ENCODE measurements around the gene SHD.
A peak's percentile ranks its signal among the peaks of the same experiment; 100 is the strongest.
"Not testable (repeated sequence)": the region's sequence is repeated elsewhere in the genome, so short reads cannot be mapped to it uniquely, and the experiment has no call there.

The SHD gene

DNA sequence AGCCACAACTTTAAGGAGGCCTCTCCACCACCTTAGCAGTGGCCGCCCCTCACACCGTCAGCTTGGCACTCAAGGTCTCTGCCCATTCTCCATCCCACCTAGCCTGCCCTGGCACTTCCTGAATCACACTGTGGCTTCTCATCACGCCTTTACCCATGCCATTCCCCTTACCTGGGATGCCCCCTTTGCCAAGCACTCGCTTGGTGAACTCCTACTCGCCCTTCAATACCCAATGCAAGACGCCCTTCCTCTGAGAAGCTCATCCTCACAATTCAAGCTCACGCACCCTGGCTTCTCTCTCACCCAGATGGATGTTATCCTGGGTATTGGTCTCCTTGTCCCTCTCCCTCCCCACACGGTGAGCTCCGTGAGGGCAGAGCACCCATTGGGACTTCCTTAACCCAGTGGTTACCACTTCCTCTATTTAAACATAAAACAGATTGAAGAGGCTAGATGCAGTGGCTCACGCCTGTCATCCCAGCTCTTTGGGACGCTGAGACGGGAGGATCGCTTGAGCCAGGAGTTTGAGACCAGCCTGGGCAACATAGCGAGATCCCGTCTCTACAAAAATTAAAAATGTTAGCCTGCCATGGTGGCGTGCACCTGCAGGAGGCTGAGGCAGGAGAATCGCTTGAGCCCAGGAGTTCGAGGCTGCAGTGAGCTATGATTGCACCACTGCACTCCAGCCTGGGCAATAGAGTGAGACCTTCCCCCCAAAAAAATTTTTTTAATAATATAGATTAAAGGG, 12.6 kb upstream of the SHD start:
- DNase-seq (ENCODE audit: insufficient read length, low spot score) (no peak), FAIRE-seq (no peak)

DNA sequence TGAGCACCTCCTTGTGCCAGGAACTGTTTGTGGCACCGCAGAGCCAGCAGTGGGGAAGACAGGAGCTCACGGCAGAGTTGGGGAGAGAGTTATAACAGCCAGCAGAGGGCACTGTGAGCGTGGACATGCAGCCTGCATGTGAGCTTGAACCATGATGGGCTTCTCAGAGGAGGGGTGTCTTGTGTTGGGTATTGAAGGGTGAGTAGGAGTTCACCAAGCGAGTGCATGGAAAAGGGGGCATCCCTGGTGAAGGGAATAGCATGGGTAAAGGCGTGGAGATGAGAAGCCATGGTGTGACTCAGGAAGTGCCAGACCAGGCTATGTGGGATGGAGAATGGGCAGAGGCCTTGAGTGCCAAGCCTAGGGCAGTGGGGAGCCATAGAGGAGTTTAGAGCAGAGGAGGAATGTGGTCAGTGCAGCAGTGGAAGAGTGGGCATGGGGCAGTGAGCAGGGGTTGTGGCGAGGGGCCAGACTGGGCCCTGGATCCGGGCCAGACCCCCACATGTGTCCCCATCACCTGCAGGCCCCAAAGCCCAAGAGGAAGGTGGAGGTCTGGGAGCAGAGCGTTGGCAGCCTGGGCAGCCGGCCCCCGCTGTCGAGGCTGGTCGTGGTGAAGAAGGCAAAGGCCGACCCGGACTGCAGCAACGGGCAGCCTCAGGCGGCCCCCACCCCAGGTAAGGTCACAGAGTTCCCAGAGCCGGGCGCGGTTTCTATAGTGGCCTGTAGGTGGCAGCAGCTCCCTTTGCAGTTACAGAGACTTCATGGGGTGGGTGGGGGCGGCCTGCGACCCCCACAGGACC, 11.8 kb upstream of the SHD start:
- peak; percentile 65 for DNase-seq (ENCODE audit: insufficient read length, low spot score)

DNA sequence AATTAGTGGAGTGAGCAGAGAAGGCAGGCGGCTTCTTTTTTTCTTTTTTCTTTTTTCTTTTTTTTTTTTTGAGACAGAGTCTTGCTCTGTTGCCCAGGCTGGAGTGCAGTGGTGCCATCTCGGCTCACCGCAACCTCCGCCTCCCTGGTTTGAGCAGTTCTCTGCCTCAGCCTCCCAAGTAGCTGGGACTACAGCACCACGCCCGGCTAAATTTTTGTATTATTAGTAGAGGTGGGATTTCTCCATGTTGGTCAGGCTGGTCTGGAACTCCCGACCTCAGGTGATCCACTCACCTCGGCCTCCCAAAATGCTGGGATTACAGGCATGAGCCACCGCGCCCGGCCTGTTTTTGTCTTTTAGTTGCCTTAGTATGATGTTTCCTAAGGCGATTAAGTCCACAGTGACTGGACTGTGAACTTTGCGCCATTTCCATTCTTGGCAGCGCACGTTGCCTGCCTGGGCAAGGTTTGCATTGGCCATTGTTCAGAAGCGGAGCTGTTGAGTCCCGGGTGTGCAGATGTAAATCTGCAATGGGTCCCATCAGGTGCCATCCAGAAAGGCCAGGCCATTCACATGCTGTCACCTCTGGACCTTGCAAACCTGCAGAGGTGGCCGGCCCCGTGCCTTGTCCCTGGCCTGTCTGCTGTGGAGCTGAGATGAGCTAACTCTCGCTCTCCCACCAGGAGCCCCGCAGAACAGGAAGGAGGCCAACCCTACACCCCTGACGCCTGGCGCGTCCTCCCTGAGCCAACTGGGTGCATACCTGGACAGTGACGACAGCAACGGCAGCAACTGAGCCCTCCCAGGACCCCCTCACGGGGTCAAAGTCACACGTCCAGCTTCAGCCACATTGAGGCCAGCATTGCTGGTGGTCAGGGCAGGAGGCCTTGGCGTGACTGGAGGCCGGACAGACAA, 10.9 kb upstream of the SHD start:
- FAIRE-seq (no peak), DNase-seq (ENCODE audit: insufficient read length, low spot score) (no peak)

More for the DNA sequence above, 11.8 kb upstream of the SHD start:
- FAIRE-seq: no peak

DNA sequence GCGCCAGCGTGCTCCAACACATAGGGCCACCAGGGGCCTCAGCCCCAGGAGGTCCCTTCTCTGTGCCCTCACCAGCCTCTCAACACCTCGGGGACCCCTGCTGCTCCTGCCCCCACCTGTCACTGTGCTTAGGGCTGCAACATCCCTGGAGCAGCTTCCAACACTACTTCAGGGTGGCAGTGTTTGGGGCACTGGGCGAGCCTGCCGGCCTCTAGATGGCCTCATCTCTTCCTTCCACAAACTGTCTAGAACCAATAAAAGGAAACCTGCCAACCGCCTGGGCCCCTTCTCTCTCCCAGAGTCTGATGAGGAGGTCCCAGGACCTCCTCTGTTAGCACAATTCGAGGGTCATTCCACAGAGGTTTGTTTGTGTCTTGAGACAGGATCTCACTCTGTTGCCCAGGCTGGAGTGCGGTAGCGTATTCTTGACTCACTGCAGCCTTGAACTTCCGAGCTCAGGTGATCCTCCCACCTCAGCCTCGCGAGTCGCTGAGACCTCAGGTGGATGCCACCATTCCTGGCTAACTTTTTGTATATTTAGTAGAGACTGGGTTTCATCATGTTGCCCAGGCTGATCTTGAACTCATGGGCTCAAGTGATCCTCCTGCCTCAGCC, 10.1 kb upstream of the SHD start:
- DNase-seq (ENCODE audit: insufficient read length, low spot score) (no peak), FAIRE-seq (no peak)

DNA sequence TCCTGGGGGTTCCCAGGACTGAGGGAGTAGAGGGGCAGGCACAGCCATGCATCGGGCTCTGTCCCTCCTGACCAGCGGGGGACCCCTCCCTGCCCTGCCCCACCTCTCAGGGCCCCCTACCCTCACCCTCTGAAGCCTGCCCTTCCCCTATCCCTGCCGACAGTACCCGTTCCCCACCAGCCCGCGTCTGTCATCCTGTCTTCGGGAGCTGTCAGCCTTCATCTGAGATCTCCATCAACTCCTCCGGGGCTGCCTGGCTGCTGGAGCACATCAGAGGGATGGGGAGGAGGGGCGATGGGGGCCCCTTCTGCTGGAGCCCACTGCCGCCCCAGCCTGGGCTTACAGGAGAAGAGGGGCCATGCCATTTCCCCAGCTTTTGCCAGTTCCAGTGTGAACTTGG, 6.2 kb upstream of the SHD start:
- no peak for FAIRE-seq
- no peak for DNase-seq (ENCODE audit: insufficient read length, low spot score)

DNA sequence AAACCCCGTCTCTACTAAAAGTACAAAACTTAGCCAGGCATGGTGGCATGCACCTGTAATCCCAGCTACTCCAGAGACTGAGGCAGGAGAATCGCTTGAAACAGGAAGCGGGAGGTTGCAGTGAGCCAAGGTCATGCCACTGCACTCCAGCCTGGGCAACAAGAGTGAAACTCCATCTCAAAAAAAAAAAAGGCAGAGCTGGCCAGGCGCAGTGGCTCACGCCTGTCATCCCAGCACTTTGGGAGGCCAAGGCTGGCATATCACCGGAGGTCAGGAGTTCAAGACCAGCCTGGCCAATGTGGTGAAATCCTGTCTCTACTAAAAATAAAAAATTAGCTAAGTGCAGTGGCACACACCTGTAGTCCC, 4.8 kb upstream of the SHD start:
- not testable (repeated sequence) for DNase-seq (ENCODE audit: insufficient read length, low spot score); FAIRE-seq

DNA sequence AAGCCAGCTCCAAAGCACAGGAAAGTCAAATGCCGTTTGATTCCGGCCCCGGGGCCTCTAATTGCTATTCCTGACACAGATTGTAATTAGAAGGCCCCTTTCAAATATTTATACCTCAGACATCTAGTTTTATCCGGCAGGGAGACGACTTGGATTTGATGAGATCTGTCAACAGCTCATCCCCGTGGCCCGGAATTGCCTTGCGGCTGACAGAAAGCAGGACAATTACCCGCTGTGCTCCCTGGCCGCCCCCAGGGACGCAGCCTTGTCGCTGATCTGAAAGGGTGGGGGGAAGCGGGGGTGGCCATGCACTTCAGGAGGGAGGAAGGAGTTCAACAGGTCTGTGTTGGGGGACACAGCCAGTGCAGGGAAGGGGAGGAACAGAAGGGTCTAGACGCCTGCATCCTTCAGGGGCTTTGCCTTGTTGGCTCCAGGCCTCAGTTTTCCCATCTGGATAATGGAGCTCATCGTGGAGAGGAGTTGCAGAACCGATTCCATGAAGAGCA, 1.8 kb upstream of the SHD start:
- no peak for FAIRE-seq
- DNase-seq (ENCODE audit: insufficient read length, low spot score): no peak

DNA sequence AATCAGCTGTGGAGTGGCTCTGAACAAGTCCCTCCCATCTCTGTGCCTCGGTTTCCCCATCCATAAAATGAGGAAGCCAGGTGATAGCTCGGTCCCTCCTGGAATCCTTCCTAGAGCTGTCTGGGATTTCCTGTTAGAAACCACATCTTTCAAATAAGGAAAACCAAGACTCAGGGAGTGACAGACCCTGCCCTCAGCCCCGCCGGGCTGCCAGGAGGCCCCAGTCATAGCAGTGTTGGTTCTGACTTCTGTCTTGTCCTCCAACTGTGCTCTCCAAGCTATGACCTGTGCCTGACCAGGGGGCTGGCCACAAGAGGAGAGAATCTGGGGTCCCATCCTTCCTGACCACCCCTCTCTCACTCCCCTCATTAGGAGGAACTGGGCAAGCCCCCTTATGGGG, 1.1 kb upstream of the SHD start:
- no peak for FAIRE-seq
- DNase-seq (ENCODE audit: insufficient read length, low spot score): no peak

DNA sequence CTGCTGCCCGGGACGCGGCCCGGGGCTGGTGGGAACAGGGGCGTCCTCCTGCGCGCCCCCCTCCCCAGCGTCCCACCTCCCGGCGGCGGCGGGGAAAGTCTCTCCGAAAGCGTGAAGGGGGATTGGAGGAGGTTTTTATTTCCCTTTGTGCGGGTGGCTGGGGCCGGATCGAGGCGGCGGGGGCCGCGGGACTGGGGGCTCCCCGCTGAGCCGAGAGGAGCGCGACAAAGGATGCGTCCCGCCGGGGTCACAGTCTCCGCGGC, 132 bp downstream of the SHD start:
- DNase-seq (ENCODE audit: insufficient read length, low spot score) (no peak), FAIRE-seq (no peak)

DNA sequence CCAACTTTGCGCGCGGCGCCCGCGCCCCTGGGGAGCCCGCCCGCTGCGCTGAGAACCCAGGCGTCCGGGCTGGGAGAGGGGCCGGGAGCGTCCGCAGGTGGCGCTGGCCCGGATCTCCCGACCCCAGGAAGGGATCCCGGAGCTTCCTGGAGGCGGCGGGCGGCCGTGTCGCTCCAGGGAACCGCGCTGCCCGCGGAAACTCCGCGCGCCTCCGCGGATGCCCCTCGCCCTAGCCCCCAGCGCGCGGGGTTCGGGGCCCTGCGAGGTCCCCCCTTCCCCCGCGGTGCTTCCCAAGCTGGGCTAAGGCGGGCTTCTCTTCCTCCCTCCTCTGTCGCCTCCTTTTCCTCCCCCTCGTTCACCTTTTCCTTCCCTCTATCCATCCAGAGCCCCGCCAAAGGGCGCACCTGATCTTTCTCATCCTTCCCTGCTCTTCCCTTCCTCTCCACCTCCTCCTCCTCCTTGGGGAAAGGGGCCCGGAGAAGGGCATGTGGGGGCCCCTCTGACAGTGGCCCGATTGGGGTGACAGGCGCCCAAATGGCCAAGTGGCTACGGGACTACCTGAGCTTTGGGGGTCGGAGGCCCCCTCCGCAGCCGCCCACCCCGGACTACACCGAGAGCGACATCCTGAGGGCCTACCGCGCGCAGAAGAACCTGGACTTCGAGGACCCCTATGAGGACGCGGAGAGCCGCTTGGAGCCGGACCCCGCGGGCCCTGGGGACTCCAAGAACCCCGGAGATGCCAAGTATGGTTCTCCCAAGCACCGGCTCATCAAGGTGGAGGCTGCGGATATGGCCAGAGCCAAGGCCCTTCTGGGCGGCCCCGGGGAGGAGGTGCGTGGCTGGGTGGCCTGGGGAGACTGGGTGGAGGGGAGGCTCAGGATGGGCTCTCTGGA, 710 bp downstream of the SHD start:
- FAIRE-seq (no peak), DNase-seq (ENCODE audit: insufficient read length, low spot score) (no peak)

DNA sequence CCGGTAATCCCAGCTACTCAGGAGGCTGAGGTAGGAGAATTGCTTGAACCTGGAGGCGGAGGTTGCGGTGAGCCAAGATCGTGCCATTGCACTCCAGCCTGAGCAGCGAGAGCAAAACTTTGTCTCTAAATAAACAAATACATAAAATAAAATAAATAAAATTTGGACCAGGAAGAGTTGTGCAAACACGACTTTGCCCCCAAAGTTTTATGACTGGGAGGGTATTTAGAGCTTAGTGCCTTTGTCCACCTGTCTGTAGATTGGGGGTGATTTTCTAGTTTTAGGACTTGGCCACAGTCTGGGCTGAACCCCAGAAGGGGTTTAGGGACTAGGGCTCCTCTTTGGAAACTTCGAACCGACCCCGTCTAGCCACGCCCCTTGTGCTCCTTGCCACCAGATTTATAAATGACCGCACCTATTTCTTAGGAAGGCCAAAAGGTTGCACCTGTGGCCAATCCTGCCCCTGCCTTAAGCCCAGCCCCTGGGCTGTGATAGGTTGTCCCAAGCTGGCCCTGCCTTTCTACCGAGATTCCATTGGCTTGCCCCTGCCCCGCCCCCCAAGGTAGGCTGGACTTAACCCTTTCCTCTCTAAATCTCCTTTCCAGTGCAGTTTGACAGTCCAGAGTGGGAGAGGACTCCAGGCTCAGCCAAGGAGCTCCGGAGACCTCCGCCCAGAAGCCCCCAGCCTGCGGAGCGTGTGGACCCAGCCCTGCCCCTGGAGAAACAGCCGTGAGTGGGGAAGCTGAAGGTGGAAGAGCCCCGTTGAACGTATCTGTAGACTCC, 5.3 kb downstream of the SHD start:
- peak; percentile 54 for DNase-seq (ENCODE audit: insufficient read length, low spot score)

DNA sequence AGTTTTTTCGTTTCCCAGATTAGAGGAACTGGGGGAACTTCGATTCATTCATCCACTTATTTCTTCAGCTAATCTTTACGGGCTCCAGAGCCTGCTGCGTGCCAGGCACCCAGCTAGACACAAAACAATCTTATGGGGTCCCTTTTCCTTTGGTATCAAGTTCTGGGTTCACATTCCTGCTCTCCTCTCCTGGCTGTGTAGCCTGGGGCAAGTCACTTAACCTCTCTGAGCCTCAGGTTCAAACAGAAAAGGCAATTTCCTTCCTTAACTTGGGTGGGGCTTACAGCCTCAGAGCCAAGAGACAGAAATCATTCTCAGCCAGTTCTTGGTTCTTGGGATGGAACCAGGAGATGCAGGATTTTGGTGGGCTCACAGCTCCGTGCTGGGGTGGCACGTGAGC, 5.9 kb downstream of the SHD start:
- FAIRE-seq: no peak

More for the DNA sequence above, 5.3 kb downstream of the SHD start:
- FAIRE-seq: no peak

DNA sequence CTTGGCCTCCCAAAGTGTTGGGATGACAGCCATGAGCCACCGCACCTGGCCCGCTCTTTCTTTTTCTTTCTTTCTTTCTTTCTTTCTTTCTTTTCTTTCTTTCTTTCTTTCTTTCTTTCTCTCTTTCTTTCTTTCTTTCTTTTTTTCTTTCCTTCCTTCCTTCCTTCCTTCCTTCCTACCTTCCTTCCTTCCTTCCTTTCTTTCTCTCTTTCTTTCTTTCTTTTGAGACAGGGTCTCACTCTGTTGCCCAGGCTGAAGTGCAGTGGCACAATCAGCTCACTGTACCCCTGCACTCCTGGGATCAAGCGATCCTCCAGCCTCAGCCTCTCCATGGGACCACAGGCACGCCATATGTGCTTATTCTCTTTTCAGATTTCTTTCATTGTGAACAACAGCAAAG, 7.1 kb downstream of the SHD start:
- not testable (repeated sequence) for FAIRE-seq; DNase-seq (ENCODE audit: insufficient read length, low spot score)

More for the DNA sequence above, 5.9 kb downstream of the SHD start:
- no peak for DNase-seq (ENCODE audit: insufficient read length, low spot score)

DNA sequence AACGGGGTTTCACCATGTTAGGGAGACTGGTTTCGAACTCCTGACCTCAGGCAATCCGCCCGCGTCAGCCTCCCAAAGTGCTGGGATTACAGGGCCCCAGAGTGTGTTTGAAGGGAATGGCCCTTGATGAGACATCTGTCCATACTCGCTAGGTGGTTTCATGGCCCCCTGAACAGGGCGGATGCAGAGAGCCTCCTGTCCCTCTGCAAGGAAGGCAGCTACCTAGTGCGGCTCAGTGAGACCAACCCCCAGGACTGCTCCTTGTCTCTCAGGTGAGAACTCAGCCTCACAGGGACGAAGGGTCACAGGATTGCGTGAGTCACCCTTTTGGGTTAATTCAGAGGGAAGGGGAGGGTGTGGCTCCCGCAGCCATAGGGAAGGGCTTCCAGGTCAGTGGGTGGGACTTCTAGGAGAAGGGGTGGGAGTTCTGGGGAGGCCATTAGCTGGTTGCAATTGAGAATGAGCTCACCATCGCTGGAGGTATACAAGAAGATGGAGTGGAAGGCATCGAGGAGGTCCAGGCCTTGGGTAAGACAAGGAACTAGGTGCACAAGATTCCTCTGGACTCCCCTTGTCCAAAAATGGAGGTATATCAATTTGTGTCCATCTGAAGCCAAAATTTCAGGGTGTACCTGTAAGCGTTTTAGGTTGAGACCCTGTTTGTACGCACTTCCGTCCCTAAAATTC, 9.2 kb downstream of the SHD start:
- FAIRE-seq (no peak), DNase-seq (ENCODE audit: insufficient read length, low spot score) (no peak)

DNA sequence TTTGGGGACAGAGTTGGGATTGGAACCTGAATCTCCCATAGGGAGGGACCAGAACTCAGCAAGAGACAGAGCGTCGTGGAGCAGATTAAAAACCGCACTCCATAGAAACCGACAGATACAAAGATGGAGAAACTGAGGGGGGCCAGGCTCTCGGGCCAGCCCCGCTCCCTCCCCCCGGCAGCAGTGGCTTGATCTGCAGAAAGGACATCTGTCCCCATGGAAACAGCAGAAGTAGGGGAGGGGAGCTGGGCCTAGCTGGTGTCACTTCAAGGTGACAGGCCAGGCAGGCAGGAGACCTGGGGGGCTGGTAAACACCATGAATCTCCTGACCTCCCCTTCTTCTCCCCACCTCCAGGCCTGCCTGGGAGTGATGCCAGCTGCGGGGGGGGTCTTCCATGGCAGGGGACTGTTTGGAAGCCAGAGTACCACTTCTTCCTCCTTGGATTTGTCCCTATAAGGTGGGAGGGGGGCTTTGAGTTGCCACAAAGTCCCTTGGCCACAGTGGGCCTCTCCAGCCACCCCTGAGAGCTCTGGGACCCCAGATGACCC, 12.2 kb downstream of the SHD start:
- FAIRE-seq: no peak

DNA sequence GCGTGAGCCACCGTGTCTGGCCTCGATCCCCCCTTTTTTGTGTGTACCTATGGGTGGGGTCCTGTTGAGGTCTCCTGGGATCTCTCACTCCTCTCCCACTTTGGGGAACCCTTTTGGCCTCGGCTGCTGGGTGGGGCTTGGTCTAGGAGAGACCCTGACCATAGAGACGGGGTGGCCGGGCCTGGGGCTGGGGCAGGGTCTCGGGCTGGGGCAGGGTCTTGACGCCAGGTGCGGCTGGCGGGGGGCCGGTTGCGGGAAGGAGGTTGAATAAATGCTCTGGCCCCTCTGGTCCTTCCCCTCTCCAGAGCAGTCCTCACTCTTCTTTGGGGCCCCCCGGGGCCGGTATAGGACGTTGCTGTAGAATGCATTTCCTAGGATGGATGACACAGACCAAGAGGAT, 13.4 kb downstream of the SHD start:
- FAIRE-seq (no peak), DNase-seq (ENCODE audit: insufficient read length, low spot score) (no peak)

More for the DNA sequence above, 12.2 kb downstream of the SHD start:
- DNase-seq (ENCODE audit: insufficient read length, low spot score): no peak

DNA sequence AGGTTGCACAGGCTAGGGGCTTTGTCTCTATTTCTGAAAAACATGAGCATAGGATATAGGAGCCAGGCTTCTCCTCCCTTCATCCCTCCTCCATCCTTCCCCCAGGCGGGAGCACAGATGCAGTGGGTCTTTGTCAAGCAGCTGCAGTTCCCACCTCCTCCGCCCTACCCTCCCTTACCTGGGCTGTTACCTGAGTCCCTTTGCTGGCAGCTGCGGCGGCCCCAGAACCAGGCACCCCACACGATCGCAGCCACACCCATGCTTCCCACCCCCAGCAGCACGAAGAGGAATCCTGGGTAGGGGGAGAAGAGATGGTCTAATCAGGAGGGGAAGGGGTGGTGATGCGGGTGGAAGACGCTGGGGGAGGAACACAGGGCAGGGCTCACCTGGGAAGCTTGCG, 15.3 kb downstream of the SHD start:
- no peak for FAIRE-seq
- DNase-seq (ENCODE audit: insufficient read length, low spot score): no peak

All from GM19239 (cell line).